ENCODE results near the gene CAMK4. TPM values are rescaled to one million over a fixed set of nuclear protein-coding genes. Genes with fewer than 3 reads are reported as not detected.

The CAMK4 gene
- total and polyA plus RNA-seq, 9 of the 15 experiments (the other 6 are each of a cell fraction or from before 2014, with no cell fraction given) = 0.35 TPM; not detected in 8

- no peak overlapping the region for H2AFZ ChIP-seq (ENCODE audit: low read depth, low read length)
- H3K4me3 ChIP-seq = no peak overlapping the region
- no peak overlapping the region for H3K27ac ChIP-seq (ENCODE audit: extremely low read depth, low read depth, low read length)
- H3K36me3 ChIP-seq (ENCODE audit: control insufficient read depth, insufficient read depth, low read length) = no peaks in the 10 kb centered on the region
- in situ Hi-C loops (cut with MboI) = no loop called here
- H4K20me1 ChIP-seq (replicated peaks; ENCODE audit: control insufficient read depth, insufficient read depth, low read length) = no peaks in the 10 kb centered on the region
- H3K9me1 ChIP-seq (ENCODE audit: control insufficient read depth, insufficient read depth, low read length) = no peaks in the 10 kb centered on the region
- H3K9me3 ChIP-seq (replicated peaks; ENCODE audit: control insufficient read depth, insufficient read depth, low read depth, low read length) = no peaks in the 10 kb centered on the region
- H3K79me2 ChIP-seq (ENCODE audit: control insufficient read depth, insufficient read depth, low read length) = no peaks in the 10 kb centered on the region
- ChIA-PET CTCF (ENCODE audit: low intra/inter-chr PET ratio) (no interaction called here), POLR2A (no interaction called here)
- BruUV-seq (replicated peaks) = no TSS peak
- no peaks in the 10 kb centered on the region for H3K4me1 ChIP-seq (replicated peaks in 1 of 2; ENCODE audit: control insufficient read depth in 2 of 2, insufficient read depth in 2 of 2, low read length in 2 of 2)
- no peaks in the 10 kb centered on the region for H3K27me3 ChIP-seq (ENCODE audit: control insufficient read depth in 2 of 2, insufficient read depth in 2 of 2, low read length in 2 of 2)
- no peak for DNase-seq (ENCODE audit: extremely low read depth in 1 of 4, low spot score in 3 of 4)
- ATAC-seq = no peak
- no peak overlapping the region for H3K4me2 ChIP-seq (ENCODE audit: insufficient read depth, low read length)
- intact Hi-C loops (cut with micrococcal nuclease) = no loop called here
- H3K9ac ChIP-seq (ENCODE audit: insufficient read depth in 1 of 2, low read depth in 2 of 2, low read length in 2 of 2) = no peak overlapping the region
- no peak for FAIRE-seq
- 0% methylated on average over 4 of the region's 4 CpGs for WGBS (ENCODE audit: insufficient coverage, low coverage, missing lambda C conversion rate)
- TF ChIP-seq ZNF134 (CRISPR knock-in tag; conservative IDR thresholded peaks at IDR 0.05) (no peak), ESRRB (CRISPR knock-in tag; IDR thresholded peaks at IDR 0.05; ENCODE audit: borderline replicate concordance) (no peak), NFXL1 (CRISPR knock-in tag; IDR thresholded peaks at IDR 0.05) (no peak), ZNF75A (CRISPR knock-in tag; IDR thresholded peaks at IDR 0.05) (no peak), SNRNP70 (optimal IDR thresholded peaks at IDR 0.05; ENCODE audit: low read depth, low read length) (no peak), ZBTB40 (IDR thresholded peaks at IDR 0.05) (no peak), ZBTB40 (CRISPR knock-in tag; IDR thresholded peaks at IDR 0.05) (no peak), POLR3A (IDR thresholded peaks at IDR 0.05; ENCODE audit: borderline replicate concordance, extremely low read depth, insufficient read depth, insufficient read length) (no peak), WHSC1 (IDR thresholded peaks at IDR 0.05; ENCODE audit: low read length) (no peak), NEUROD1 (IDR thresholded peaks at IDR 0.05; ENCODE audit: borderline replicate concordance, low read depth, low read length, partially characterized antibody) (no peak), FOXJ2 (tag; IDR thresholded peaks at IDR 0.05) (no peak), HMGN3 (IDR thresholded peaks at IDR 0.05; ENCODE audit: borderline replicate concordance, extremely low read depth, insufficient read length, low read depth, low read length) (no peak), THRB (CRISPR knock-in tag; conservative IDR thresholded peaks at IDR 0.05) (no peak)
Measured at GRCh38 chr5:111198281-111198966, 25.8 kb upstream of the CAMK4 start.
